Panc1 (cell line): Measurements from ENCODE around the gene B4GALT1. TPM values are rescaled to one million over a fixed set of nuclear protein-coding genes. Genes with fewer than 3 reads are reported as not detected.

Source experiments
- ATAC-seq: fragments of 200-7000 bp; cut with Tn5 transposase; 2 replicates; pipeline ENCODE4 v1.9.1; 2020; ENCODE audit warnings: mild to moderate bottlenecking, moderate library complexity
- BruUV-seq: library from RNA; stranded (reverse); fragments of 400-500 nt; replicated peaks from 2 replicates; lab custom pipeline; 2021; lab: Mats Ljungman, UMichigan
- CTCF ChIA-PET: fragments of 300-600 bp; sonication (Branson Sonifier 250); formaldehyde crosslinking; loops from one replicate; lab custom pipeline; 2022; ENCODE audit warnings: antibody characterized with exemption; lab: Charles Lee
- POLR2A ChIA-PET: fragments of 300-600 bp; sonication (Branson Sonifier 250); formaldehyde crosslinking; loops from one replicate; lab custom pipeline; 2022; ENCODE audit warnings: antibody characterized with exemption; lab: Charles Lee
- DNase-seq: peaks from one replicate; pipeline ENCODE4 v3.0.0-alpha.2; 2010; ENCODE audit warnings: low read depth, low spot score
- H3K27ac ChIP-seq: 2 replicates; pipeline ENCODE4 v1.5.1; 2011; ENCODE audit warnings: mild to moderate bottlenecking, low read length, inconsistent platforms
- H3K27me3 ChIP-seq: fragments of 200-500 bp; sonication (Bioruptor generic); 2 replicates; pipeline ENCODE4 v1.6.0; 2014; ENCODE audit warnings: low read length, inconsistent platforms; ENCODE audit not compliant: control insufficient read depth, insufficient read depth
- H3K36me3 ChIP-seq: fragments of 200-500 bp; sonication (Bioruptor generic); 2 replicates; pipeline ENCODE4 v1.5.1; 2014; ENCODE audit warnings: inconsistent platforms, mild to moderate bottlenecking, low read length, moderate library complexity; ENCODE audit not compliant: control insufficient read depth, insufficient read depth
- H3K4me1 ChIP-seq: 2 replicates; pipeline ENCODE4 v1.5.1; 2011; ENCODE audit warnings: inconsistent platforms, mild to moderate bottlenecking, low read length, moderate library complexity; ENCODE audit not compliant: control insufficient read depth, insufficient read depth
- H3K4me3 ChIP-seq, 2 experiments: 2 replicates each; pipeline ENCODE4 v1.5.1; 2011 to 2012; ENCODE audit warnings: low read depth in 2 of 2, low read length in 2 of 2, mild to moderate bottlenecking in 2 of 2, inconsistent platforms in 1 of 2, moderate library complexity in 1 of 2
- H3K9me3 ChIP-seq: fragments of 200-500 bp; sonication (Bioruptor generic); 2 replicates; pipeline ENCODE4 v1.5.1; 2014; ENCODE audit warnings: low read depth, mild to moderate bottlenecking, inconsistent platforms, low read length, moderate library complexity; ENCODE audit not compliant: control insufficient read depth, insufficient read depth
- POLR2AphosphoS5 ChIP-seq: IDR thresholded peaks from 2 replicates; pipeline ENCODE4 v1.6.1; 2012; ENCODE audit warnings: mild to moderate bottlenecking, low read depth, low read length, moderate library complexity
- SIN3A ChIP-seq: IDR thresholded peaks from 2 replicates; pipeline ENCODE4 v1.6.1; 2012; ENCODE audit warnings: low read depth, mild to moderate bottlenecking, low read length, moderate library complexity, borderline replicate concordance; ENCODE audit not compliant: insufficient read depth
- TCF7L2 ChIP-seq: IDR thresholded peaks from 2 replicates; pipeline ENCODE4 v1.6.1; 2011; ENCODE audit warnings: mild to moderate bottlenecking, low read depth, low read length, inconsistent platforms
- in situ Hi-C: cut with HindIII; loops from 2 replicates; pipeline ENCODE4 v1.10.0; 2016; ENCODE audit warnings: low sequenced_read_pairs, low pct_unique_long_range_greater_than_20kb
- intact Hi-C: fragments of 100-400 bp; cut with micrococcal nuclease; formaldehyde crosslinking; loops from one replicate; pipeline ENCODE4 v1.10.0; 2022; ENCODE audit not compliant: unreplicated experiment
- total RNA-seq: library from RNA; stranded (reverse); gene quantifications from one replicate; pipeline ENCODE4 v1.2.1, GENCODE V29; 2021; ENCODE audit not compliant: unreplicated experiment
- TF ChIP-seq, protein P1 (sequence below), 2 experiments: IDR thresholded peaks; 2 replicates each; pipeline ENCODE4 v1.6.1; 2011 to 2012; ENCODE audit warnings: low read depth in 2 of 2, control low read depth in 1 of 2, low read length in 1 of 2, mild to moderate bottlenecking in 1 of 2, moderate library complexity in 1 of 2; ENCODE audit not compliant: insufficient read depth in 1 of 2

Gene B4GALT1
- total RNA-seq, 1 experiment from 2014 or later, result 57.4 TPM

DNA sequence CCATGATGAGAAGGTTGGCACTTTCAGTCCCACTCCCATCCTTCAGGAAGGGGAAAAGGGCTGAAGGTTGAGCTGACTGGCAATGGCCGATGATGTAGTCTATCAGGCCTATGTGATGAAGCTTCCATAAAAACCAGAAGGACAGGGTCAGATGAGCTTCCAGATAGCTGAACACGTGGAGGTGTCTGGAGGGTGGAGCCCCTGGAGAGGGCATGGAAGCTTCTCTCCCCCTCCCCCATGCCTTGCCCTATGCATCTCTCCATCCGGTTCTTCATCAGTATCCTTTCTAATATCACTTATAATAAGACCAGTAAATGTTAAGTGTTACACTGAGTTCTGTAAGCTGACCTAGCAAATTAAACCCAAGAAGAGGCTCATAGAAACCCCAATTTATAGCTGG, 58.0 kb downstream of the B4GALT1 start:
- H3K4me1 ChIP-seq, result no peaks in the 10 kb centered on the region
- no peaks in the 10 kb centered on the region for H3K36me3 ChIP-seq
- no TSS peak for BruUV-seq
- H3K27me3 ChIP-seq, result no peaks in the 10 kb centered on the region
- no peak for TF ChIP-seq POLR2AphosphoS5
- TF ChIP-seq, protein P1, sequence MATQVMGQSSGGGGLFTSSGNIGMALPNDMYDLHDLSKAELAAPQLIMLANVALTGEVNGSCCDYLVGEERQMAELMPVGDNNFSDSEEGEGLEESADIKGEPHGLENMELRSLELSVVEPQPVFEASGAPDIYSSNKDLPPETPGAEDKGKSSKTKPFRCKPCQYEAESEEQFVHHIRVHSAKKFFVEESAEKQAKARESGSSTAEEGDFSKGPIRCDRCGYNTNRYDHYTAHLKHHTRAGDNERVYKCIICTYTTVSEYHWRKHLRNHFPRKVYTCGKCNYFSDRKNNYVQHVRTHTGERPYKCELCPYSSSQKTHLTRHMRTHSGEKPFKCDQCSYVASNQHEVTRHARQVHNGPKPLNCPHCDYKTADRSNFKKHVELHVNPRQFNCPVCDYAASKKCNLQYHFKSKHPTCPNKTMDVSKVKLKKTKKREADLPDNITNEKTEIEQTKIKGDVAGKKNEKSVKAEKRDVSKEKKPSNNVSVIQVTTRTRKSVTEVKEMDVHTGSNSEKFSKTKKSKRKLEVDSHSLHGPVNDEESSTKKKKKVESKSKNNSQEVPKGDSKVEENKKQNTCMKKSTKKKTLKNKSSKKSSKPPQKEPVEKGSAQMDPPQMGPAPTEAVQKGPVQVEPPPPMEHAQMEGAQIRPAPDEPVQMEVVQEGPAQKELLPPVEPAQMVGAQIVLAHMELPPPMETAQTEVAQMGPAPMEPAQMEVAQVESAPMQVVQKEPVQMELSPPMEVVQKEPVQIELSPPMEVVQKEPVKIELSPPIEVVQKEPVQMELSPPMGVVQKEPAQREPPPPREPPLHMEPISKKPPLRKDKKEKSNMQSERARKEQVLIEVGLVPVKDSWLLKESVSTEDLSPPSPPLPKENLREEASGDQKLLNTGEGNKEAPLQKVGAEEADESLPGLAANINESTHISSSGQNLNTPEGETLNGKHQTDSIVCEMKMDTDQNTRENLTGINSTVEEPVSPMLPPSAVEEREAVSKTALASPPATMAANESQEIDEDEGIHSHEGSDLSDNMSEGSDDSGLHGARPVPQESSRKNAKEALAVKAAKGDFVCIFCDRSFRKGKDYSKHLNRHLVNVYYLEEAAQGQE (IDR thresholded peaks at IDR 0.05; ENCODE audit: insufficient read depth in 1 of 2, low read depth in 2 of 2, low read length in 1 of 2), result no peak
- ATAC-seq, result no peak
- no peak overlapping the region for H3K4me3 ChIP-seq
- no peaks in the 10 kb centered on the region for H3K9me3 ChIP-seq
- no peak overlapping the region for H3K27ac ChIP-seq
- DNase-seq, result no peak
- in situ Hi-C loops, result no loop called here
- CTCF ChIA-PET, result interaction anchor here (0.6 kb wide), 1 partner anchor 23 kb away, joined by 5 read pairs; no protein-coding TSS in a partner anchor
- intact Hi-C loops, result no loop called here
- POLR2A ChIA-PET, result no interaction called here

DNA sequence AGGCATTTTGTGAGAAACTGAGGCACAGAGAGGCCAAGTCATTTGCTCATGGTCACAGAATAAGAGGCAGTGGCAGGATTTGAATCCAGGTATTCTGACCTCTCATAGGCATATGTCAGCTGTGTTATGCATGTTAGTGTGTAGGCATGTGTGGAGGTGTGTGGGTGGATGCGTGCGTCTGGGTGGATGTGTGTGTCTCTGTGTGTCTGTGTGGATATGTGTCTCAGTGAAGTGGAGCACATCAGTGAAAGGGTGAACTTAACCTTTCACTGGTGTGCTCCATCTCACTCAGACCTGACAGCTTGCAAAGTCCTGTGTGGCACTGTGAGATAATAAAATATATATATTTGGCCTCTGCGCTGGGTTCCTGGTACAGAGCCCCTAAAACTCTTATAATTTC, 58.7 kb downstream of the B4GALT1 start:
- BruUV-seq, result no TSS peak
- POLR2A ChIA-PET, result no interaction called here

More for the DNA sequence above, 58.7 kb downstream of the B4GALT1 start:
- Histone ChIP-seq H3K9me3 (no peaks in the 10 kb centered on the region), H3K36me3 (no peaks in the 10 kb centered on the region), H3K4me3 (no peak overlapping the region), H3K27me3 (no peaks in the 10 kb centered on the region), H3K27ac (no peak overlapping the region), H3K4me1 (no peaks in the 10 kb centered on the region)
- in situ Hi-C loops (no loop called here), intact Hi-C loops (no loop called here)
- TF ChIP-seq TCF7L2 (no peak), SIN3A (no peak)
- TF ChIP-seq, protein P1 (IDR thresholded peaks at IDR 0.05; ENCODE audit: insufficient read depth in 1 of 2, low read depth in 2 of 2, low read length in 1 of 2), result no peak
- no peak for ATAC-seq
- CTCF ChIA-PET, result interaction anchor here (0.6 kb wide), 1 partner anchor 22 kb away, joined by 5 read pairs; no protein-coding TSS in a partner anchor
- no peak for DNase-seq
